HepG2 (cell line): ENCODE data around the gene TMED6. TPM values are rescaled to one million over a fixed set of nuclear protein-coding genes. Genes with fewer than 3 reads are reported as not detected.
A peak's percentile ranks its signal among the peaks of the same experiment; 100 is the strongest.

Source experiments
- CAMTA2 ChIP-seq: sonication (generic); formaldehyde crosslinking; IDR thresholded peaks from 2 replicates; pipeline ENCODE4 v1.4.0; 2020; ENCODE audit warnings: mild to moderate bottlenecking, missing genetic modification reagents, borderline replicate concordance
- CHD2 ChIP-seq: IDR thresholded peaks from 2 replicates; pipeline ENCODE4 v1.6.1; 2011; ENCODE audit warnings: low read depth, low read length, improper control_type of control experiment
- FOSL2 ChIP-seq: sonication (generic); formaldehyde crosslinking; IDR thresholded peaks from 2 replicates; pipeline ENCODE4 v1.4.0; 2020; ENCODE audit warnings: missing genetic modification reagents
- HOXD1 ChIP-seq: sonication (generic); formaldehyde crosslinking; IDR thresholded peaks from 2 replicates; pipeline ENCODE4 v1.5.0; 2020; ENCODE audit warnings: missing genetic modification reagents
- MED1 ChIP-seq: sonication (generic); formaldehyde crosslinking; IDR thresholded peaks from 2 replicates; pipeline ENCODE4 v1.4.0; 2020; ENCODE audit warnings: missing genetic modification reagents
- TBX2 ChIP-seq: sonication (generic); formaldehyde crosslinking; IDR thresholded peaks from 2 replicates; pipeline ENCODE4 v1.5.0; 2020; ENCODE audit warnings: missing genetic modification reagents, mild to moderate bottlenecking, borderline replicate concordance
- TOPORS ChIP-seq: sonication (generic); formaldehyde crosslinking; IDR thresholded peaks from 2 replicates; pipeline ENCODE4 v1.8.0; 2023; ENCODE audit warnings: mild to moderate bottlenecking, missing genetic modification reagents
- U2AF1 ChIP-seq: fragments of 200-400 bp; formaldehyde crosslinking; optimal IDR thresholded peaks from 2 replicates; pipeline ENCODE3; 2017; ENCODE audit warnings: mild to moderate bottlenecking, low read depth, low read length
- ZFP82 ChIP-seq: sonication (generic); formaldehyde crosslinking; IDR thresholded peaks from 2 replicates; pipeline ENCODE4 v1.5.1; 2020; ENCODE audit warnings: mild to moderate bottlenecking, missing genetic modification reagents, borderline replicate concordance
- ZNF24 ChIP-seq: fragments of 450-650 bp; IDR thresholded peaks from 2 replicates; pipeline ENCODE4 v1.6.1; 2017; ENCODE audit warnings: antibody characterized with exemption, mild to moderate bottlenecking
- ZNF326 ChIP-seq: sonication (generic); formaldehyde crosslinking; IDR thresholded peaks from 2 replicates; pipeline ENCODE4 v1.4.0; 2020; ENCODE audit warnings: missing genetic modification reagents, borderline replicate concordance
- ZNF572 ChIP-seq: sonication (generic); formaldehyde crosslinking; IDR thresholded peaks from 2 replicates; pipeline ENCODE4 v1.5.1; 2020; ENCODE audit warnings: mild to moderate bottlenecking, missing genetic modification reagents
- ZNF644 ChIP-seq: IDR thresholded peaks from 2 replicates; pipeline ENCODE4 v1.6.1; 2016; ENCODE audit warnings: low read depth
- ZNF674 ChIP-seq: sonication (generic); formaldehyde crosslinking; IDR thresholded peaks from 2 replicates; pipeline ENCODE4 v1.5.0; 2020; ENCODE audit warnings: low read depth, mild to moderate bottlenecking, missing genetic modification reagents
- ZNF713 ChIP-seq: sonication (generic); formaldehyde crosslinking; IDR thresholded peaks from 2 replicates; pipeline ENCODE4 v1.4.0; 2020; ENCODE audit warnings: mild to moderate bottlenecking, missing genetic modification reagents
- ZNF746 ChIP-seq: sonication (generic); formaldehyde crosslinking; IDR thresholded peaks from 2 replicates; pipeline ENCODE4 v1.8.0; 2022; ENCODE audit warnings: mild to moderate bottlenecking, missing genetic modification reagents
- ZSCAN21 ChIP-seq: sonication (generic); formaldehyde crosslinking; IDR thresholded peaks from 2 replicates; pipeline ENCODE4 v1.8.0; 2022; ENCODE audit warnings: mild to moderate bottlenecking, missing genetic modification reagents, moderate library complexity, borderline replicate concordance
- polyA plus RNA-seq, 8 experiments: library from polyadenylated mRNA; depleted of rRNA in 3 of 8; stranded (reverse) in 7 of 8; unstranded in 1 of 8; fragments of >200 nt; fragmentation: Illumina TruSeq in 4 of 8; extraction: Trizol in 4 of 8; gene quantifications; 2 replicates each; pipeline versions ENCODE4 v1.2.1 to v1.2.3, GENCODE V29; 2011 to 2016; ENCODE audit warnings: low read depth in 4 of 8, missing spikeins in 1 of 8, mixed read lengths in 1 of 8; ENCODE audit not compliant: insufficient read depth in 1 of 8
- total RNA-seq, 5 experiments: library from RNA; depleted of rRNA; stranded (reverse); fragments of >200 nt; fragmentation: Illumina TruSeq; extraction: Trizol; gene quantifications; 2 replicates each; pipeline ENCODE4 v1.2.3, GENCODE V29; 2016; ENCODE audit warnings: low read depth in 1 of 5
- TF ChIP-seq, protein P1 (sequence below): sonication (generic); formaldehyde crosslinking; IDR thresholded peaks from 2 replicates; pipeline ENCODE4 v1.4.0; 2020; ENCODE audit warnings: missing genetic modification reagents, borderline replicate concordance
- TF ChIP-seq, protein P2 (sequence below): sonication (generic); formaldehyde crosslinking; IDR thresholded peaks from 2 replicates; pipeline ENCODE4 v1.4.0; 2020; ENCODE audit warnings: mild to moderate bottlenecking, missing genetic modification reagents
- TF ChIP-seq, protein P3 (sequence below): sonication (generic); formaldehyde crosslinking; IDR thresholded peaks from 2 replicates; pipeline ENCODE4 v1.4.0; 2020; ENCODE audit warnings: mild to moderate bottlenecking, missing genetic modification reagents
- TF ChIP-seq, protein P4 (sequence below): IDR thresholded peaks from 2 replicates; pipeline ENCODE4 v1.6.1; 2012; ENCODE audit warnings: low read depth, low read length, improper control_type of control experiment

TMED6 gene
- total and polyA plus RNA-seq, 2 of the 13 experiments (the other 11 are each of a cell fraction or from before 2014, with no cell fraction given): 9.8 to 14.4 TPM

DNA sequence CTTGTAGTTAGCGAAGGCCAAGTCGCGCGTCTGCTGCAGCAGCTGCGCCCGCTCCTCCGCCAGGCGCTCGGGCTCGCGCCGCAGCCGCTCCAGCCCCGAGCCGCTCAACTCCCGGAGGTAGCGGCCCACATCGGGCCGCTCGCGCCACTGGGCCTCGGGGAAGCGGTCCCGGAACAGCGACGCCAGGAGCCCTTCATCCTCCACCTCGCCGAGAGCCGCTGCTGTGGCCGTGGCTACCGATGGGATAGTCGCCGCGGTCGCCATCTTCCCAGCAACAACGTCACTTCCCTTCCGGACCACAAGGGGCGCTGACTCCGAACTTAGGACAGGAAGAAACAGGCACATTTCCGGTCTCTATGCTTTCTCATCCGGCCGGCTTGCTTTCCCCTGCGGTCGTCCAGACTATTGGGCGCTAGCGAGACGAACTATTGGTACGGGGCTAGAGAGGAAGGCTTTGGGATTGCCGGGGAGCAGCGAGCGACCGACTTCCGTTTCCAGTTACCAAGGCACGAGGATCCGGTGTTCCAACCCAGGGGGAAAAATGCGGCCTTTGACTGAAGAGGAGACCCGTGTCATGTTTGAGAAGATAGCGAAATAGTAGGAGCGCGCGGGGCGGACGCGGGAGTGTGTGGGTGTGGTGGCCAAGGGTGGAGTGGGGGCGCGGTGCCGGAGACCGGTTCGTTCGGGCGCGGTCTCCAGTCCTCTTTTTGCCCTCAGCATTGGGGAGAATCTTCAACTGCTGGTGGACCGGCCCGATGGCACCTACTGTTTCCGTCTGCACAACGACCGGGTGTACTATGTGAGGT, 12.1 kb downstream of the TMED6 start, which contains the start of the genes COG8 and NIP7 (continued):
- TF ChIP-seq, protein P1, sequence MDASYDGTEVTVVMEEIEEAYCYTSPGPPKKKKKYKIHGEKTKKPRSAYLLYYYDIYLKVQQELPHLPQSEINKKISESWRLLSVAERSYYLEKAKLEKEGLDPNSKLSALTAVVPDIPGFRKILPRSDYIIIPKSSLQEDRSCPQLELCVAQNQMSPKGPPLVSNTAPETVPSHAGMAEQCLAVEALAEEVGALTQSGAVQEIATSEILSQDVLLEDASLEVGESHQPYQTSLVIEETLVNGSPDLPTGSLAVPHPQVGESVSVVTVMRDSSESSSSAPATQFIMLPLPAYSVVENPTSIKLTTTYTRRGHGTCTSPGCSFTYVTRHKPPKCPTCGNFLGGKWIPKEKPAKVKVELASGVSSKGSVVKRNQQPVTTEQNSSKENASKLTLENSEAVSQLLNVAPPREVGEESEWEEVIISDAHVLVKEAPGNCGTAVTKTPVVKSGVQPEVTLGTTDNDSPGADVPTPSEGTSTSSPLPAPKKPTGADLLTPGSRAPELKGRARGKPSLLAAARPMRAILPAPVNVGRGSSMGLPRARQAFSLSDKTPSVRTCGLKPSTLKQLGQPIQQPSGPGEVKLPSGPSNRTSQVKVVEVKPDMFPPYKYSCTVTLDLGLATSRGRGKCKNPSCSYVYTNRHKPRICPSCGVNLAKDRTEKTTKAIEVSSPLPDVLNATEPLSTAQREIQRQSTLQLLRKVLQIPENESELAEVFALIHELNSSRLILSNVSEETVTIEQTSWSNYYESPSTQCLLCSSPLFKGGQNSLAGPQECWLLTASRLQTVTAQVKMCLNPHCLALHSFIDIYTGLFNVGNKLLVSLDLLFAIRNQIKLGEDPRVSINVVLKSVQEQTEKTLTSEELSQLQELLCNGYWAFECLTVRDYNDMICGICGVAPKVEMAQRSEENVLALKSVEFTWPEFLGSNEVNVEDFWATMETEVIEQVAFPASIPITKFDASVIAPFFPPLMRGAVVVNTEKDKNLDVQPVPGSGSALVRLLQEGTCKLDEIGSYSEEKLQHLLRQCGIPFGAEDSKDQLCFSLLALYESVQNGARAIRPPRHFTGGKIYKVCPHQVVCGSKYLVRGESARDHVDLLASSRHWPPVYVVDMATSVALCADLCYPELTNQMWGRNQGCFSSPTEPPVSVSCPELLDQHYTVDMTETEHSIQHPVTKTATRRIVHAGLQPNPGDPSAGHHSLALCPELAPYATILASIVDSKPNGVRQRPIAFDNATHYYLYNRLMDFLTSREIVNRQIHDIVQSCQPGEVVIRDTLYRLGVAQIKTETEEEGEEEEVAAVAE (CRISPR knock-in tag): peak; percentile 83; the same call in 1 of the 2 replicates
- TF ChIP-seq ZNF713 (CRISPR knock-in tag) (no peak), CAMTA2 (CRISPR knock-in tag) (peak; percentile 94), ZFP82 (peak; percentile 94; the same call in 1 of the 2 replicates), TOPORS (CRISPR knock-in tag) (peak; percentile 96; the same call in 1 of the 2 replicates), TBX2 (CRISPR knock-in tag) (peak; percentile 75; the same call in 1 of the 2 replicates), MED1 (peak; percentile 92), CHD2 (no peak), ZNF746 (CRISPR knock-in tag) (no peak; the same call in 1 of the 2 replicates), HOXD1 (CRISPR knock-in tag) (peak; percentile 64; the same call in 1 of the 2 replicates), ZSCAN21 (no peak; the same call in 1 of the 2 replicates), ZNF24 (no peak; the same call in 1 of the 2 replicates), ZNF572 (CRISPR knock-in tag) (no peak), FOSL2 (CRISPR knock-in tag) (peak; percentile 62; the same call in 1 of the 2 replicates), ZNF644 (no peak), ZNF326 (CRISPR knock-in tag) (no peak), ZNF674 (0 out of 2 replicates have a peak, but pooled peaks have one; percentile 81), U2AF1 (peak; percentile 98)
- TF ChIP-seq, protein P2, sequence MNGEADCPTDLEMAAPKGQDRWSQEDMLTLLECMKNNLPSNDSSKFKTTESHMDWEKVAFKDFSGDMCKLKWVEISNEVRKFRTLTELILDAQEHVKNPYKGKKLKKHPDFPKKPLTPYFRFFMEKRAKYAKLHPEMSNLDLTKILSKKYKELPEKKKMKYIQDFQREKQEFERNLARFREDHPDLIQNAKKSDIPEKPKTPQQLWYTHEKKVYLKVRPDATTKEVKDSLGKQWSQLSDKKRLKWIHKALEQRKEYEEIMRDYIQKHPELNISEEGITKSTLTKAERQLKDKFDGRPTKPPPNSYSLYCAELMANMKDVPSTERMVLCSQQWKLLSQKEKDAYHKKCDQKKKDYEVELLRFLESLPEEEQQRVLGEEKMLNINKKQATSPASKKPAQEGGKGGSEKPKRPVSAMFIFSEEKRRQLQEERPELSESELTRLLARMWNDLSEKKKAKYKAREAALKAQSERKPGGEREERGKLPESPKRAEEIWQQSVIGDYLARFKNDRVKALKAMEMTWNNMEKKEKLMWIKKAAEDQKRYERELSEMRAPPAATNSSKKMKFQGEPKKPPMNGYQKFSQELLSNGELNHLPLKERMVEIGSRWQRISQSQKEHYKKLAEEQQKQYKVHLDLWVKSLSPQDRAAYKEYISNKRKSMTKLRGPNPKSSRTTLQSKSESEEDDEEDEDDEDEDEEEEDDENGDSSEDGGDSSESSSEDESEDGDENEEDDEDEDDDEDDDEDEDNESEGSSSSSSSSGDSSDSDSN: peak; percentile 96
- TF ChIP-seq, protein P3, sequence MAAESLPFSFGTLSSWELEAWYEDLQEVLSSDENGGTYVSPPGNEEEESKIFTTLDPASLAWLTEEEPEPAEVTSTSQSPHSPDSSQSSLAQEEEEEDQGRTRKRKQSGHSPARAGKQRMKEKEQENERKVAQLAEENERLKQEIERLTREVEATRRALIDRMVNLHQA (CRISPR knock-in tag): no peak
- TF ChIP-seq, protein P4, sequence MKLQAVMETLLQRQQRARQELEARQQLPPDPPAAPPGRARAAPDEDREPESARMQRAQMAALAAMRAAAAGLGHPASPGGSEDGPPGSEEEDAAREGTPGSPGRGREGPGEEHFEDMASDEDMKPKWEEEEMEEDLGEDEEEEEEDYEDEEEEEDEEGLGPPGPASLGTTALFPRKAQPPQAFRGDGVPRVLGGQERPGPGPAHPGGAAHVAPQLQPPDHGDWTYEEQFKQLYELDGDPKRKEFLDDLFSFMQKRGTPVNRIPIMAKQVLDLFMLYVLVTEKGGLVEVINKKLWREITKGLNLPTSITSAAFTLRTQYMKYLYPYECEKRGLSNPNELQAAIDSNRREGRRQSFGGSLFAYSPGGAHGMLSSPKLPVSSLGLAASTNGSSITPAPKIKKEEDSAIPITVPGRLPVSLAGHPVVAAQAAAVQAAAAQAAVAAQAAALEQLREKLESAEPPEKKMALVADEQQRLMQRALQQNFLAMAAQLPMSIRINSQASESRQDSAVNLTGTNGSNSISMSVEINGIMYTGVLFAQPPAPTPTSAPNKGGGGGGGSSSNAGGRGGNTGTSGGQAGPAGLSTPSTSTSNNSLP: no peak; the same call in none of the 2 replicates
